Right kidney (tissue), 1 donor: ENCODE measurements around the gene KPNB1.

Experiments
- DNase-seq: peaks from one replicate; pipeline ENCODE4 v3.0.0-alpha.2; 2016

KPNB1 gene

DNA sequence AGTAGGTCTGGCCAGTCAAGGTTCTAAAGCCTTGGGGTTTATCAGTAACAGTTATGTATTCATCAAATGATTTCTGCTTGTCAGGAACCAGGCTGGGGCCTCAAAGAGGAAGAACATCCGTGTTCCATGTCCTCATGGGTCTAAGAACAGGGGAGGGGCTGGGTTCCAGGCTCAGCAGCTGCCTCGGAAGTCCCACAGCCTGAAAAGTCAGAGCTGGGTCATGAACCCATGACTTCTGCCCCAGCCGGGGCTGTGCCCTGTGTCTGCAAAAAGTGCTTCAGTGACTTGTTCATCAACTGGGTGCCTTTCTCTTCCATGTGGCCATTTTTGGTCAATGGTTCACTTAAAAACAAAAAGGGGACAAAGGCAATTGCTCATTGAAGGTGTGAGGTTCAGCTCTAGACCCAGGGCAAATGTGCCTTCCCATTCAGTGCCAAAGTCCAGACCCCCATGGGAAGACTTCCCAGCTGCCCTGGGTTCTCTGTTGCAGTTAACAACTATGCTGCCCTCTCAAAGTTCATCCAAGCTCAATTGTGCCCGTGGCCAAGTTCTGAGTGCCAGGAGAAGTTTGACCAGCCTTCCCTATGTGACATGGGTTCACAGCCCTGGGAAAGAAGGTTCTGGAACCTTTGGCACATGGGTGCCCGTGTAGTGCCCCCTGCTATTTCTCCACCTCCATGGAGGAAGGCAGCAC is 62.8 kb downstream of the KPNB1 start:
- DNase-seq, result no peak

DNA sequence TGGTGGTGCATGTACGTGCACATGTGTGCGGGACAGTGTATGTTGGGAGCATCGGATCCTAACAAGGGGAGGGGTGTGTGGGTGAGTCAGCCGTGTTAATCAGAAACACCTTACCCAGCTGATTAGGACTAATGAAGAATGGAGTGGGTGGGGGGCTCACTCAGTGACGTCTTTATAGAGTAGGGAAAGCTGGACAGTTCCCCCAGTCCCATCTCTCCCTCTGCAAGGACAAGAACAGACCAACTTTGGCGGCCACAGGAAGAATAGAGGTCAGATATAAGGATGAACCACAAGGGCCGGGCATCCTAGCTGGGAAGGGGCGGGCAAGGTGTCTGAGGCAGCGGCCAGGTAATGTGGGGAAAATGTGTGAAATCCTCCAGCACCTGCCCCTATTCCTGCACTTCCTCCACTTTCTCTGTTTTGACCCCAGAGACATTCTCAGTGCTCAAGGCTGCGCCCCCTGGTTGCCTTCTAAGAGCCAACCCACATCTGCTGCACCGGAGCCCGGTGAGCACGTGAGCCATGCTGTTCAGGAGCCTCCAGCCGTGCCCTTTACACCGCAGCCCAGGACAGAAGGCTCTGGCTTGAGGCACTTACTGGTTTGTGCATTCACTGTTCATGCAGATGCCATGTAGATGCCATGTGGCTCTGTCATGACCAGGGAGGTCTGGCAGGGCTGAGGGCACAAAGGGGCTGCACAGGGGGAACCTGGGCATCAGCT is 64.4 kb downstream of the KPNB1 start:
- no peak for DNase-seq

DNA sequence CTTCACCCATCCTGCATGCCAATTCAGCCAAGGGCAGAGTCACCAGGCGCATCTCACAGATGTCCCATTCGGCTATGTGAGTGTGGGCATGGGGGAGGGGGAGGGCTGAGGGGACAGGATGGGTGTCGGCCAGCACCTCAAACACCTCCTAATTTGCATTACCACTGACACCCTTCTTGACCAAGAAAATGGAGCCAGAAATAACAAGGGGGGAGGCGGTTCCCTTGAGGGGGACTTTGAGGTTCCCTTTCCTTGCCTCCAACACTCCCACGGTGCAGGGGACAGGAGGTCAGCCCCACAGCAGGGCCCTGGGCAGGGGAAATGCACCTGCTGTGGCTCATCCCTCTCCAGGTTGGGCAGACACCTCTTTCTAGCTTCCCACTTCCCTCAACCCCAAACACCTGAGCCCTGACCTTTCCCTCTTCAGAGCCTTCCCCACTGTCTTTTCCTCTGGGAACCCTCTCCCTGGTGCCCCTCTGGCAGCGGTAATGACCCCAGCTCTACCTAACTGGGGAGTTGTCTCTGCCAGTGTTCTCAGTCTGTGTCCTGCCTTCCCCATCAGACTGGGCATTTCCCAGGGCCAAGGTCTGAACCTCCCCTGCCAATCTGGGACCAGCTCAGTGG is 65.2 kb downstream of the KPNB1 start:
- DNase-seq, result no peak

DNA sequence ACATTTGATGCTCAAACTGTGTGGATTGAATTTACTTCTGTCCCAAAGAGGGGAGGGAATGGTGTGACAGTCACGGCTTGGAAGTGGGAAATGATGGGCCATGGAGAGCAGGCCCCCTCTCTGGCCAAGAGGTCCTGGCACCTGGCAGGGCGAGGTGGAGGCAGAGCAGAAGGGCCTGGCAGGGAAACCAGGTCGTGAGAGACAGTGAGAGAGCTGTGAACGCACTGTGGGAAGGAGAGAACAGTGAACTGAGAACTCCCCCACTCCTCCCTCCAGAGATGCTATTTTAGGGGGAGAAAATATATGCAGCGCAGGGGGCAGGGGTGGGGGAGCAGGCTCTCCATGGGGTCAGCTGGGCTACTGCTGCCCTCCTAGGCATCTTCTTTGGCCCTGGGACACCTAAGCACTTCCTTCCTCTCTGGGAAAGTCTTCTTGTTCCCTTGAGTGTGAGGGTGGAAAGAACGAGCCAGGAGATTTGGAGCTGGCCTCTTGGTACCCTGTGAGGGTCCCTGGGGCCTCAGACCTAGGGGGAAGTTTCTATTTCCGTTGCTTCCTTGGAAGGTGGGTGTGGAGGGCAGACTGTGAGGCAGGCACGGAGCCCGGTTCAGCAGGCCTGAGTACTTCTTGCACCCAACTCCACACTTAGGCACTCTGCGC is 66.1 kb downstream of the KPNB1 start:
- DNase-seq, result no peak

GRCh38 chr17:47716375-47716774 is 66.7 kb downstream of the KPNB1 start:
- no peak for DNase-seq

DNA sequence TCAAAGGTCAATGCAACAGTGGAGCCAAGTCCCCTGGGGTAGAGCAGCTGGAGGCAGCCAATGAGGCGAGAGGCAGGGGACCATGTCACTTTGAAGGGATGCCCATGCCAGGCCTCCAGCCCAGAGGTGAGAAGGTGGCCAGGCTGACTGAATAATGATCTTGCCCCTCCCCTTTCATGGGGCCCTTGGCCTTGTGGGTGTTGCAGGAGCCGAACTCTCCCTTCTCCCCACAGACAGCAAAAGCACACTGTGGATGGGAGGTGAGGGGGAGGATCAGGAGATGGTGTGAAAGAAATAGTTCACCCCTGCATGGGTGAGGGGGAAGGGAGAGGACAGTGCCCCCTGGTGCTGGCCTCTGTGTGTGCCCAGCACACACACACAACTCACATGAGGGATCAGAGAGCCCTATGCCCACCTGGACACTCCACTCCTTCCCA is 67.6 kb downstream of the KPNB1 start:
- DNase-seq, result no peak

DNA sequence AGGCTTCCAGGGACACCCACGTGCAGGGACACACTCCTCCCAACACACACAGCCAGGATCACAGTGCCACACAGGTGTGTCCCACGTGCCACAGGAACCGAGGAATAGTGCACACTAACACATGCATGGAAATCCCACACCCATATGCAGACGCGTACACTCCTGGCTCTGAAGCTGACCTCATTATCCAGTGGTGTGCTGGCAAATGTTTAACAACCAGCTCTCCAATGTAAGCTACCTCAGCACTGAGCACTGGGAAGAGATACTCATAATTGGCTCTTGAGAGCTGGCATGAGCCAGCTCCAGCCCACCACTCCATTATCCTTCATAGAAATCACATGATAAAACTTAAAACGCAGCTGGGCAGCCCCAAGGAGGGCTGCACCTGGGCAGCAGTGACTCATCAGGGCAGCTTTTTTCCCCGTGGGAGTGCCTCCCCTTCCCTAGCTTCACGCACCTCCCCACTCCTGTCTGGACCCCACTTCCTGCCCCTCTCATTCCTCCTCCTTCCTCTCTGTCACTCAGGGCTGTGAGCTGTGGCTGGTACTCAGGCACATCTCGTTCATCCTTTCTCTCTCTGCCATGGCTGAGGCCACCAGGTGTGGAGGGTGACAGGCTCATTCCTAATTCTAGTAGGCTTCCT is 68.4 kb downstream of the KPNB1 start:
- DNase-seq, result no peak

GRCh38 chr17:47718634-47719405 is 69.1 kb downstream of the KPNB1 start:
- no peak for DNase-seq

GRCh38 chr17:47719411-47720152 is 69.9 kb downstream of the KPNB1 start:
- DNase-seq, result no peak

DNA sequence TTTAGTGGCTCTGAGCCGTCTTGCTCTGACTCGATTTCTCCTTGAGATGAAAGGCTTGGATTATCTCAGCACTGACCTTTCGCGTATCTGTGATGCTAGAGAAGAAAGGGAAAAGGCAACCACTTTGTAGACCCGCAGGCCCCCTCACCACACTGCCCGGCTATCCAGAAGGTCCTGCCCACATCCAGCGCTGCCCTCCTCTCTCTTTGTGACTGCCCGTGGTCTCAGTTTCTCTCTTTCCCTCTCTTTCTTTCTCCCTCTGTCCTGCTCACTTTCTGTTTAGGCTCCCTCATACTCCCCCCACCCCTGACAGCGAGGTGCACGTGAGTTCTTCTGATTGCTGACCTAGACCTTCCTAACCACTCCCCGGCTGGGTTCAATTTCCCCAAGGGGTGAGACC is 70.5 kb downstream of the KPNB1 start:
- no peak for DNase-seq

- DNase-seq, result no peak
Measured at GRCh38 chr17:47720754-47721533, 71.2 kb downstream of the KPNB1 start.

GRCh38 chr17:47721725-47722124 is 72.0 kb downstream of the KPNB1 start:
- no peak for DNase-seq

DNA sequence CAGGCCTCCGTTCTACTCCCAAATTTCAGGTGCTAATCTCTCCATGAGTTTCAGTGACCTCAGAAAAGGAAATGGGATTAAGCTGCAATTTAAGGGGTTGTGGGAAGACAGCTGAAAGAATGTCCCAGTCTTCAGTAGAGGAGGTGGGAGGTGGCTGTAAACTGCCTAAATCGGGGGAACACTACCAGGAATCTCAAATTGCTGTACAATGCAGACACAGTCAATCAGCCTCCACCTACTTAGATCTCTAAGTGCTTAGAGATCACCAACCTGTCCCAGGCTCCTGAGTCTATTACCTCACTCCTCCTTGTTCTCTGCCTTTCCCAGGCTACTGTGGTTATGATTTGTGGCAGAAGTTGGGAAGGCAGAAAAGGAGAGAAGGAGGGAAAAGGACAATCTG is 75.0 kb downstream of the KPNB1 start:
- no peak for DNase-seq

- DNase-seq, result no peak
Measured at GRCh38 chr17:47725446-47726111, 75.9 kb downstream of the KPNB1 start.

DNA sequence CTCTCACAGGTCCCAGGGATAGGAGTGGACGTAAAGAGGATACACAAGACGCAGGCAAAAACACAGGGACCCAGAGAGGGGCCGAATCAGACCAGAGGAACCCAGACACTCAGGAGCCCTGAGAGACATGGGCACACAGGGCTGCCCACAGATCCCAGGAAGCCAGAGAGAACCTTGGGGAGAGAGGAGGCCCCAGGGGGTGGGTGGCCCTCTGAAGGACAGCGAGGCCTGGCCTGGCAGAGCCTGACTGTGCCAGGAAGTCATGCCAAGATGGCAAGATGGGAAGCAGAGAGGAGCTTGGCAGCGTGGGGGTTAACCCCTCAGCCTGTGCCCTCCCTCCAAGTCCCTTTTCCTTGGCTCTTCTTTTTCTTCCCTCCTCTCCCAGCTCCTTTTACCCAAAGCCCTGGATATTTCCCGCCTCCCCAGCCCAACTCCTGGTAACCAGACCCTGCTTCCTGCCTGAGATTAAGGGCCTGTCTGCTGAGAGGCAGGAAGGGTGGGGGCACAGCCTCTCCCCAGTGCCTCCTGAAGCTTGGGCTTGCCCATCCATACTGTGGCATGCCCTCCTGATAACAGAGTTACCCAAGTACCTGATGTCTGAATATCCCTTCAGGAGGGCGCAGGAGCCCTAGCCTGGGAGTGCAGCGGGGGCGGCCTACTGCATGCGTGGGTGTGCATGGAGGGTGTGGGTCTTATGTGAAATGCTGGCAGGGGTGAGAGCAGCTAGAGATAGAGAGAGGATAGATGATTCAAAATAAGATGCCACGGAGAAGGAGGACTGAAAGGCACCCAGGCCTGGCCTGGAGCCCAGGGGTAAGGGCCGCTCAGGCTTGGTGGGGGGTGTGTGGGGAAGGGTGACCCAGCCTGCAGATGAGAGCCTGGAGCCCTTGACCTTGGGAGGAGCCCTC is 77.3 kb downstream of the KPNB1 start:
- DNase-seq, result no peak

DNA sequence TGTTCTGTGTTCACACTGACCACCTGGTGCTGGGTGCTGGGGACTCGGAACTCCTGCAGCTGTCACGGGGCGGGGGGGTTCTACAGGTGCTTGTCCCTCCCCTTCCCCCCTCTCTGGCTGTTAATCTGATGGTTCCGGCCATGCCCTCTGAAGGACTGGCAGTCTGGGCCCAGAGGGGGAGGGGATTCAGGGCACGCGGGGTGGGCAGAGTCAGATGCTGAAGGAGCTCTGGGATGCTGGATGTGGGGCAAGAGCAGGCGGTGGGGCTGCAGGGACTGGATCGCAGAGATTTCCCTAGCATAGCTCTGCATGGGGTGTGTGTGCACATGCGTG is 78.0 kb downstream of the KPNB1 start:
- DNase-seq, result no peak

DNA sequence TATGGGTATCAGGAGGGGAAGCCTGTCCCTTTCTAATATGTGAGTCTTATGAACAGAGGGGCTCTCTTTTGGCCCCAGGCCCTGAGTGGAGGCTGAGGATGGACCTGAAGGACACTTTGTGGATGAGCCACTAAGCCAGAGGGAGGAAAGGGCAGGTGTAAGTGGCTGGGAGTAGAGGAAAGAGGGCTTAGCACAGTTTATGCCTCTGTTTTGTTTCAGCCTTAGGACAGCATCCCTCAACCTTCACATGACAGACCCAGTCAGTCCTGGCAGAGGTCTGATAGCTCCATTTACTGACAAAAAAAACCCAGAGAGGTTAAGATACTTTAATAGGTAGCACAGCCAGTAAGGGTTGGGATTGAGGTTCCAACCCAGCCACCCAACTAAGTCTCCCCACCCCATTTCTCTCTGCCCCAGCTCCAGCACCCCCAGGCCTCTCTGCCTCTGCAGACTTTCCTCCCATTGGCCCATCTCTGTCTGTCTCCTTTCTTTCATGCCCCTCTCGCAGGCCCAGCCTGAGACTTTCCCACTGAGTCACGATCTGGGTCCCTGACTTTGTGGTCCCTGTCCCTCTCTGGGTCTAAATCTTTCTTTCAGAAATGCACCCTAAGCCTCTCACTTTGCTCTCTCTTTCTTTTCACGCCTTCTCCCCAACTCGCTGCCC is 78.6 kb downstream of the KPNB1 start:
- no peak for DNase-seq

- DNase-seq, result no peak
Measured at GRCh38 chr17:47729476-47729875, 79.8 kb downstream of the KPNB1 start.
